Measurements from ENCODE around the gene ZNF827.

ZNF827 gene

GRCh38 chr4:145954924-145955339 lies 16.3 kb upstream of the ZNF827 start:
- no peak for TF ChIP-seq ZNF398 (tag by site-specific recombination; IDR thresholded peaks at IDR 0.05)
- POLR2A ChIA-PET, result no interaction called here
- no peaks in the 10 kb centered on the region for H3K4me1 ChIP-seq (ENCODE audit: control insufficient read depth, insufficient read depth, low read length)
- no peak overlapping the region for H3K27ac ChIP-seq (ENCODE audit: extremely low read depth, low read depth, low read length)
- CTCF ChIA-PET, result interaction anchor here (0.6 to 0.7 kb wide), 2 partner anchors 79 to 192 kb away, joined by 3 read pairs; no protein-coding TSS in a partner anchor
- H3K36me3 ChIP-seq (ENCODE audit: control insufficient read depth in 2 of 2, insufficient read depth in 1 of 2, low read length in 2 of 2), result no peaks in the 10 kb centered on the region
- H3K4me3 ChIP-seq (ENCODE audit: low read depth, low read length), result no peak overlapping the region
- H3K9me3 ChIP-seq (ENCODE audit: control insufficient read depth, insufficient read depth, low read depth, low read length), result no peaks in the 10 kb centered on the region

- no peaks in the 10 kb centered on the region for H3K4me1 ChIP-seq (ENCODE audit: control insufficient read depth, insufficient read depth, low read length)
- ChIA-PET POLR2A (no interaction called here), CTCF (interaction anchor here (0.6 to 0.9 kb wide), 3 partner anchors 23 to 160 kb away, joined by 3 read pairs; no protein-coding TSS in a partner anchor)
- TF ChIP-seq SP3 (tag by site-specific recombination; IDR thresholded peaks at IDR 0.05) (no peak), ZNF548 (tag by site-specific recombination; IDR thresholded peaks at IDR 0.05) (no peak), PBX3 (CRISPR knock-in tag; IDR thresholded peaks at IDR 0.05) (no peak), ZXDB (tag by site-specific recombination; IDR thresholded peaks at IDR 0.05) (no peak), ZNF202 (tag by site-specific recombination; IDR thresholded peaks at IDR 0.05; ENCODE audit: borderline replicate concordance) (no peak), MEIS1 (CRISPR knock-in tag; IDR thresholded peaks at IDR 0.05; ENCODE audit: borderline replicate concordance) (no peak), ZNF777 (tag by site-specific recombination; IDR thresholded peaks at IDR 0.05; ENCODE audit: borderline replicate concordance) (no peak)
- H3K9me3 ChIP-seq (ENCODE audit: control insufficient read depth, insufficient read depth, low read depth, low read length), result no peaks in the 10 kb centered on the region
- no peak overlapping the region for H3K27ac ChIP-seq (ENCODE audit: extremely low read depth, low read depth, low read length)
- H3K4me3 ChIP-seq (ENCODE audit: low read depth, low read length), result no peak overlapping the region
- no peaks in the 10 kb centered on the region for H3K36me3 ChIP-seq (ENCODE audit: control insufficient read depth in 2 of 2, insufficient read depth in 1 of 2, low read length in 2 of 2)
Measured at GRCh38 chr4:145951931-145952330, 13.3 kb upstream of the ZNF827 start.

- Histone ChIP-seq H3K36me3 (ENCODE audit: control insufficient read depth in 2 of 2, insufficient read depth in 1 of 2, low read length in 2 of 2) (no peaks in the 10 kb centered on the region), H3K27ac (ENCODE audit: extremely low read depth, low read depth, low read length) (no peak overlapping the region), H3K4me3 (ENCODE audit: low read depth, low read length) (no peak overlapping the region), H3K4me1 (ENCODE audit: control insufficient read depth, insufficient read depth, low read length) (no peaks in the 10 kb centered on the region), H3K9me3 (ENCODE audit: control insufficient read depth, insufficient read depth, low read depth, low read length) (no peaks in the 10 kb centered on the region)
- ChIA-PET POLR2A (no interaction called here), CTCF (interaction anchor here (0.7 to 2.3 kb wide), 2 partner anchors 10 to 91 kb away, joined by 3 to 8 read pairs; no protein-coding TSS in a partner anchor)
- TF ChIP-seq ZEB2 (tag by site-specific recombination; IDR thresholded peaks at IDR 0.05), result no peak
- no peak for TF ChIP-seq ZNF555 (tag by site-specific recombination; conservative IDR thresholded peaks at IDR 0.05)
- no peak for TF ChIP-seq ZNF785 (tag by site-specific recombination; IDR thresholded peaks at IDR 0.05)
- TF ChIP-seq ZNF792 (tag by site-specific recombination; IDR thresholded peaks at IDR 0.05), result no peak
- TF ChIP-seq GLIS2 (tag by site-specific recombination; IDR thresholded peaks at IDR 0.05), result no peak
- no peak for TF ChIP-seq ZNF76 (tag by site-specific recombination; IDR thresholded peaks at IDR 0.05; ENCODE audit: borderline replicate concordance, low read depth)
- no peak for TF ChIP-seq SP7 (tag by site-specific recombination; IDR thresholded peaks at IDR 0.05)
- TF ChIP-seq ZNF324 (tag by site-specific recombination; IDR thresholded peaks at IDR 0.05), result no peak
- no peak for TF ChIP-seq INSM2 (tag by site-specific recombination; IDR thresholded peaks at IDR 0.05)
- no peak for TF ChIP-seq ELK4 (IDR thresholded peaks at IDR 0.05; ENCODE audit: borderline replicate concordance, low read depth, low read length)
- TF ChIP-seq ZFHX2 (tag by site-specific recombination; conservative IDR thresholded peaks at IDR 0.05), result no peak
- no peak for TF ChIP-seq MEIS1 (CRISPR knock-in tag; IDR thresholded peaks at IDR 0.05; ENCODE audit: borderline replicate concordance)
- TF ChIP-seq BCL11A (tag by site-specific recombination; IDR thresholded peaks at IDR 0.05; ENCODE audit: low read depth), result no peak
Measured at GRCh38 chr4:145945431-145946155, 7.0 kb upstream of the ZNF827 start.

Data from HEK293 (cell line).